ENCODE measurements around the gene CIROP.

DNA sequence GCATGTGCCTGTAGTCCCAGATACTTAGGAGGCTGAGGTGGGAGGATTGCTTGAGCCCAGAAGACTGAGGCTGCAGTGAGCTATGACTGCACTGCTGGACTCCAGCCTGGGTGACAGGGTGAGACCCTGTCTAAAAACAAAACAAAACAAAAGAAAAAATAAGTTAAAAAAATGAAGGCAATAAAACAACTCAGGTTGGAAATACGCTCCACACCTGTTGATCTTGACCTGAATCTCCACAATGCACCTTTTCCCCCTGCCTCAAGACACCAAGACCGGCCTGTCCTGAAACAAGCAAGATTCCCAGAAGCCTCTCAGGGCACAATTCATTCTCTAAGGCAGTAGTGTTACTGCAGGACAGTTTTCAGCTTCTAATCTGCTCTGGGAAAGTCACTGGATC lies 35.1 kb upstream of the CIROP start:
- TF ChIP-seq CTCF (IDR thresholded peaks at IDR 0.05; ENCODE audit: insufficient read depth, low read length, poor library complexity, severe bottlenecking) (no peak), EZH2phosphoT487 (conservative IDR thresholded peaks at IDR 0.05; ENCODE audit: low read length) (no peak)

Data from SU-DHL-6 (cell line).